ENCODE results near the gene AP4S1.
A peak's percentile ranks its signal among the peaks of the same experiment; 100 is the strongest.

The AP4S1 gene

DNA sequence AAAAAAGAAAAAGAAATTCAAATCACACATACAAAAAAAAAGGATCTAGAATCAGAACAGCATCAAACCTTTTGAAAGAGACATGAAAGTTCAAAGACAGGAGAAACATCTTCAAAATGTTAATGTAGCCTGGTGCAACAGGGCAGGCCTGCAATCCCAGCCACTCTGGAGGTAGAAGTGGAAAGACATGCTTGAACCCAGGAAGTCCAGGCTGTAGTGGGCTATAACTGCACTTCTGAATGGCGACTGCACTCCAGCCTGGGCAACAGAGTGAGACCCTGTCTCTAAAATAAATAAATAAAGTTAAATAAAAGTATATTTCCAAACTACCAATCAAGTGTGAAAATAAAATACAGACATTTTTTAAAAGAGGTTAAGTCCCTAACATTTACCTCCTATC, 18.7 kb upstream of the AP4S1 start:
- no peak for DNase-seq (ENCODE audit: low read depth, low spot score)

- DNase-seq (ENCODE audit: low read depth, low spot score): no peak
Observed at GRCh38 chr14:31009836-31010574, 15.4 kb upstream of the AP4S1 start.

DNA sequence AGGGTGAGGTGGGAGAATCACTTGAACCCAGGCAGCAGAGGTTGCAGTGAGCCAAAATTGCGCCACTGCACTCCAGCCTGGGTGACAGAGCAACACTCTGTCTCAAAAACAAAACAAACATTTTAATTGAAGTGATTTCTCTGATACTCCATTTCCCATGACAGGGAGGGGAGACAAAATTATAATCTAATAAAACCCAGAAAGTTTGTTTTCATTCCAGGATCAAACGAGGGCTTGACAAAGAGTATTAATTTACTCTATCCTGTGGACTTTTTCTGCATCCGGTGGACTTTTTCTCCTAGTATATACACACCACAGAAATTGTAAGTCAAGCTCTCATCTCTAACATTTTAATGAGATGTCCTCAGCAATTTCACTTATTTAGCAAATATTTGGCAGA, 14.5 kb upstream of the AP4S1 start:
- DNase-seq (ENCODE audit: low read depth, low spot score): no peak

- no peak for DNase-seq (ENCODE audit: low read depth, low spot score)
Observed at GRCh38 chr14:31013841-31014240, 11.6 kb upstream of the AP4S1 start.

- no peak for DNase-seq (ENCODE audit: low read depth, low spot score)
Observed at GRCh38 chr14:31018057-31018645, 7.3 kb upstream of the AP4S1 start.

DNA sequence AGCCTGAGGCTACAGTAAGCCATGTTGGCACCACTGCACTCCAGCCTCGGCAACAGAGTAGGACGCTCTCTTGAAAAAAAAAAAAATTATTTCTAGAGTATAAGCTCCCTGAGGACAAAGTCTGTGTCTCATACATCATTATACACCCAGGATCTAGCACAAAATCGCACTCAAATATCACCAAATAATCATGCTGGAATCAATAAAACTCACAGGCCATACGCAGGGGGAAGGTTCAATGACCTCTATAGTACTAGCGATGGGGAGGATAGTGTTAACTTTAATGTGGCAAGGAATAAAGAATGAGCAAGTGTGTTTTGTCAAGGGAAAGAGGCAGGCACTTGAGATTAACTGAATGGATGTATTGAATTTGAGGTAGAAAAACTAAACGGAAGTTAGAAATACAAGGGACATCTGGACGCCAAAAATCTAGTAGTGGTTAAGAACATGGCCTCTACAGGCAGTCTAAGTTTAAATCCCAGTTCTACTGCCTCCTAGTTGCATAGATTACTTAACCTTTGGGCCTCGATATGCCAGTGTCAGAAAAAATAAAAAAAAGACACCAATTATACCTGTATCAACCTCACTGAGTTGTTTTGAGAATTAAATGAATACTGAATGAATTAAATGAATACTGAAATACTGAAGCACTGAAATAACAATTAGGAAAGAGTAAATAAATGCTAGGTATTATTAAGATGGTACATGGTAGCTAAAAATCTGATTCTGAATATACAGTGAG, 4.4 kb upstream of the AP4S1 start:
- DNase-seq (ENCODE audit: low read depth, low spot score): no peak

- no peak for DNase-seq (ENCODE audit: low read depth, low spot score)
Observed at GRCh38 chr14:31021576-31021949, 3.9 kb upstream of the AP4S1 start.

DNA sequence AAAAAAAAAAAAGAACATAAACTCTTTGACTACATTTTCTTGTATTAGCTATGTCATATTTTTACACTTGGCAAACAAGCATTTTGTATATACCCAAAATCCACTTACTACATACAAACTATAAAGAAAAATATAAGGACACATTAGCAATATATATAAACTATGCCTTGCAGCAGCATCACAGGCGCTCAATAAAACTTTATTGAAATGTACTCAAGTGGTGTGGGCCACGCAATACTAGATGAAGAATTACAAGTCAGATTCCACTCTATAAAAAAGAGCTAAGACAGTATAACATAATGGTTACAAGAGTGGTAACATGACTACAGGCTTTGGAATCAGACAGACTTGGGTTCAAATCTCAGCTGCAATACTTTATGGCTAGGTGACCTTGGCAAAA, 3.1 kb upstream of the AP4S1 start:
- DNase-seq (ENCODE audit: low read depth, low spot score): no peak

- DNase-seq (ENCODE audit: low read depth, low spot score): no peak
Observed at GRCh38 chr14:31024010-31024480, 1.4 kb upstream of the AP4S1 start.

DNA sequence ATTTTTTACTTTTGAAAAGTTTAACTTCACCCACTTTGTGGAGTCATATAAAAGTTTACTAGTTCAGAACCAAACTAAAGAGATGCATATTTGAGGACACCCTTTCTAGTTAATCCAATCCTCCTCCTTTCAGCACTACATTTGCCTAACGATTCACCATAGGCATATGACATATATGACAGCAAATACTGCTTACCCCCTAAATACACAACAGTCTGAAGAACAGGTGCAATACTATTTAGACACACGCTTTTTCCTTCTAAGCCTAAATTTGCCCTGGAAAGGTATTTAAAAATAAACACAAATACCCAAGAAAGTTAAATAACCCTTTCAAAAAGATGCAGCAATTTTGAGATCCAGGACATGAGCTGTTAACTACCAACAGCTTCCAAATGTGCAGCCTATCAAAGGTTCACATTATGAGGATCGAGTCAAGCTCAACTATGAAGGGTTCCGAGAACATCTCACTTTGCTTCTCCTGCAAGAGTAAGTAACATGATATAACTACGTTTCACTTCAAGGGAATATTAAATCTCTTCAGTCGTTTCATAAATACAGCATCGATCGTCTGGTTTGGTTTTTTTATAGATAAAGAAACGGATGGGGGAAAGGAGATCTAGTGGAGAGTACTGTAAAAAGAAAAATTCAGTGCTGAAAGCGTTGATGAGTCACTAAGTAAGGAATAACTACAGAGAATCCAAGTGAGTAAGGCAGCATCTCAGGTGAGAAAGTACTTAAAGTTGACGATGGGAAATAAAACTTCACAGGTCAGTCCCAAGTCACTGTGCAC, 677 bp upstream of the AP4S1 start:
- no peak for DNase-seq (ENCODE audit: low read depth, low spot score)

DNA sequence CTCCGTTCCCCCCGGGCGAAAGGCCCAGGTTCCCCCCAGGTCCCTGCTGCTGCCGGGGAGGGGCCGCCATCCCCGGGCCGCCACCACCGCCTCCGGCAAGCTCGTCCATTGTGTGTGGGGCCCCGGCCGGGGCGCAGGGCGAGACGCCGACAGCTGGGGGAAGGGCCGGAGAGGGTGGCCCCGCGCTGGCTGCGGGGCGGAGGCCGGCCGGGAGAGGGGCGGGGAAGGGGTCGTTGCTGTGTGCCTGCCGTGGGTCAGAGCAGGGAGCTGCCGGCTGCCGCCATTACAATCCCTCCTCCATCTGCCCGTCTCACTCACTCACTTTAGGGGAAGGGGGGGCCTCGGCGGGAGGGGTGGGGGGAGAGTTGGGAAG, 614 bp downstream of the AP4S1 start, which contains the start of gene STRN3:
Gene STRN3 (minus strand): TSS at position 303 of the 373 bp plus-strand sequence. CDS start 194 bp downstream, at position 109.
- no peak for DNase-seq (ENCODE audit: low read depth, low spot score)

GRCh38 chr14:31026450-31027235, 1.2 kb downstream of the AP4S1 start:
- DNase-seq (ENCODE audit: low read depth, low spot score): peak; percentile 99

DNA sequence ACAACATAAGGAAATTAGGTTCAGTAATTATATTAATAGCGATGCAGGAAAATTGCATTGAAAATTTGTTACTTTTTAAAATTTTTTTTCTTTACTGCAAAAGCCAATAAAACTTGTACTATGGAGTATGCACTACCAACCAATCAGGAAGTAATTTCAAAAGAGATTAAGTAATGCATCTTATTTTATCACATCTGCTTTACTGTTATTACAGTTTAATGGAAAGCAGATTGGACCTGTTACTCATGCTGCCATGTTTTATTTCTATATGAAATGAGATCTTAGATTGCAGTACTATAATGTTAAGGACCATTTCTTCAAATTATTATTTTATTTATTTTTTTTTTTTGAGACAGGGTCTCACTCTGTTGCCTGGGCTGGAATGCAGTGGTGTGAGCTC, 2.4 kb downstream of the AP4S1 start:
- no peak for DNase-seq (ENCODE audit: low read depth, low spot score)

- no peak for DNase-seq (ENCODE audit: low read depth, low spot score)
Observed at GRCh38 chr14:31029016-31029970, 3.8 kb downstream of the AP4S1 start.

DNA sequence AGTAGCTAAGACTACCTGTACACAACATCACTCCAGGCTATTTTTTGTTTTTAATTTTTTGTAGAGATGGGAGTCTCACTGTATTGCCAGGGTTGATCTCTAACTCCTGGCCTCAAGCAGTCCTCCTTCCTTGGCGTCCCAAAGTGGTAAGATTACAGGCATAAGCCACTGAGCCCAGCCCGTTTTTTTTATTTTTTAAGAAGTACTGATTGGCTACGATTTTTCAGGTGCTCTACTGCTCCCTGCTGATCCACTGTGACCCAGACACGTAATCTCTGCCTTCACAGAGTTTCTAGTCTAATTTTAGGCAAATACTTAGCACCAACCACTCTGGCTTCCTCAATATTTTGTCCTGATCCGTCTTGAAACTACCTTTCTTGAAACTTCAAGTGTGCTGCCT, 5.0 kb downstream of the AP4S1 start:
- DNase-seq (ENCODE audit: low read depth, low spot score): no peak

- DNase-seq (ENCODE audit: low read depth, low spot score): no peak
Observed at GRCh38 chr14:31036552-31036951, 11.1 kb downstream of the AP4S1 start.

GRCh38 chr14:31037709-31038221, 12.3 kb downstream of the AP4S1 start:
- no peak for DNase-seq (ENCODE audit: low read depth, low spot score)

DNA sequence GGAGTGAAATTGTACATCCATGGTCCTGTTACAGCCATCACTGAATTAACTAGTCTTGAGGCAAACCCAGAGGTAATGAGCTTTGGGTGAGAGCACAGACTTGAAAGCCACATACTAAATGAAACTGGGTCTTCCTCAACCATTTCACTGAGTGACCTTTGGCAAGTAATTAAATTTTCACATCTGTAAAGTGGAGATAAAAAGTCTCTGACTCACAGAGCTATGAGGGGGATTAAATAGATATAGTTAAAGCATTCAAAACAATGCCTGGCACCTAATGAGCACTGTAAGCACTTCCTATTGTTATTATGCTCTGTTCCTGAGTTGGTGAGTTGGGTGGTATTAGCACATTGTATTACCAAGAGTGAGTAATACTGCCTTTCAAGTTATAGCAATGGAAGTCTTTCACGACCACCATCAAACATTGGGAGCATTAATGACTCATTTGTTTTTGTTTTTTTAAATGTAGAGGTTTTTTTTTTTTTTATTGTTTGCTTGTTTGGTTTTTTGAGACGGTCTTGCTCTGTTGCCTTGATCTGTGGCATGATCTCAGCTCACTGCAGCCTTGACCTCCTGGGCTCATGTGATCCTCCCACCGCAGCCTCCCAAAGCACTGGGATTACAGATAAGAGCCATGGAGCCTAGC, 13.2 kb downstream of the AP4S1 start:
- no peak for DNase-seq (ENCODE audit: low read depth, low spot score)

GRCh38 chr14:31042300-31042699, 16.9 kb downstream of the AP4S1 start:
- no peak for DNase-seq (ENCODE audit: low read depth, low spot score)

All from ELF-1 (cell line).